ENCODE data around the gene DSCAM. TPM values are rescaled to one million over a fixed set of nuclear protein-coding genes. Genes with fewer than 3 reads are reported as not detected.

DSCAM gene
- polyA plus RNA-seq, 1 experiment = not detected

GRCh38 chr21:40819071-40819900 lies 27.7 kb downstream of the DSCAM start:
- H3K9me3 ChIP-seq (ENCODE audit: control insufficient read depth, insufficient read depth, low read length) = peaks cover 21% of the 10 kb centered on the region
- H3K27me3 ChIP-seq (ENCODE audit: control insufficient read depth, insufficient read depth, low read length) = no peaks in the 10 kb centered on the region
- TF ChIP-seq CTCF (IDR thresholded peaks at IDR 0.05; ENCODE audit: low read depth, low read length) = no peak
- ChIA-PET POLR2A (no interaction called here), CTCF (no interaction called here)
- H3K27ac ChIP-seq (ENCODE audit: low read depth, low read length) = no peak overlapping the region
- no peak overlapping the region for H3K4me3 ChIP-seq (ENCODE audit: low read depth, low read length)
- no peak for DNase-seq (ENCODE audit: low read depth, low spot score)

- Histone ChIP-seq H3K4me3 (ENCODE audit: low read depth, low read length) (no peak overlapping the region), H3K9me3 (ENCODE audit: control insufficient read depth, insufficient read depth, low read length) (peaks cover 26% of the 10 kb centered on the region), H3K27ac (ENCODE audit: low read depth, low read length) (no peak overlapping the region), H3K27me3 (ENCODE audit: control insufficient read depth, insufficient read depth, low read length) (no peaks in the 10 kb centered on the region)
- CTCF ChIA-PET = no interaction called here
- POLR2A ChIA-PET = no interaction called here
- no peak for DNase-seq (ENCODE audit: low read depth, low spot score)
- no peak for TF ChIP-seq CTCF (IDR thresholded peaks at IDR 0.05; ENCODE audit: low read depth, low read length)
These were observed 33.0 kb downstream of the DSCAM start for GRCh38 chr21:40813918-40814317.

- TF ChIP-seq CTCF (IDR thresholded peaks at IDR 0.05; ENCODE audit: low read depth, low read length) = no peak
- Histone ChIP-seq H3K27ac (ENCODE audit: low read depth, low read length) (no peak overlapping the region), H3K4me3 (ENCODE audit: low read depth, low read length) (no peak overlapping the region), H3K27me3 (ENCODE audit: control insufficient read depth, insufficient read depth, low read length) (no peaks in the 10 kb centered on the region), H3K9me3 (ENCODE audit: control insufficient read depth, insufficient read depth, low read length) (peaks cover 34% of the 10 kb centered on the region)
- DNase-seq (ENCODE audit: low read depth, low spot score) = no peak
- ChIA-PET POLR2A (no interaction called here), CTCF (no interaction called here)
These were observed 37.2 kb downstream of the DSCAM start for GRCh38 chr21:40809673-40810197.

- Histone ChIP-seq H3K9me3 (ENCODE audit: control insufficient read depth, insufficient read depth, low read length) (peaks cover 32% of the 10 kb centered on the region), H3K27me3 (ENCODE audit: control insufficient read depth, insufficient read depth, low read length) (no peaks in the 10 kb centered on the region), H3K4me3 (ENCODE audit: low read depth, low read length) (no peak overlapping the region), H3K27ac (ENCODE audit: low read depth, low read length) (no peak overlapping the region)
- DNase-seq (ENCODE audit: low read depth, low spot score) = no peak
- ChIA-PET CTCF (no interaction called here), POLR2A (no interaction called here)
- TF ChIP-seq CTCF (IDR thresholded peaks at IDR 0.05; ENCODE audit: low read depth, low read length) = no peak
These were observed 43.9 kb downstream of the DSCAM start for GRCh38 chr21:40803101-40803500.

- no peak overlapping the region for H3K27ac ChIP-seq (ENCODE audit: low read depth, low read length)
- ChIA-PET CTCF (no interaction called here), POLR2A (no interaction called here)
- no peak overlapping the region for H3K4me3 ChIP-seq (ENCODE audit: low read depth, low read length)
- H3K27me3 ChIP-seq (ENCODE audit: control insufficient read depth, insufficient read depth, low read length) = no peaks in the 10 kb centered on the region
- H3K9me3 ChIP-seq (ENCODE audit: control insufficient read depth, insufficient read depth, low read length) = peaks cover 22% of the 10 kb centered on the region; the same call in 1 of the 2 replicates
- no peak for DNase-seq (ENCODE audit: low read depth, low spot score)
- TF ChIP-seq CTCF (IDR thresholded peaks at IDR 0.05; ENCODE audit: low read depth, low read length) = no peak
These were observed 46.8 kb downstream of the DSCAM start for GRCh38 chr21:40800126-40800525.
